WTC11 (cell line): ENCODE measurements around the gene SLC11A2. TPM values are rescaled to one million over a fixed set of nuclear protein-coding genes. Genes with fewer than 3 reads are reported as not detected.

ENCODE experiments used
- ATAC-seq: fragments of 200-7000 bp; cut with Tn5 transposase; 2 replicates; pipeline ENCODE4 v1.10.0; 2021; ENCODE audit warnings: mild to moderate bottlenecking, moderate library complexity
- CTCF ChIA-PET: fragments of 300-600 bp; sonication (Branson Sonifier 250); formaldehyde crosslinking; loops from one replicate; lab custom pipeline; 2021; ENCODE audit warnings: antibody characterized with exemption; lab: Charles Lee
- POLR2A ChIA-PET: fragments of 350-600 bp; sonication (Branson Sonifier 250); formaldehyde crosslinking; loops from one replicate; lab custom pipeline; 2021; ENCODE audit warnings: antibody characterized with exemption; lab: Charles Lee
- DNase-seq: peaks from one replicate; pipeline ENCODE4 v3.0.0; 2021; ENCODE audit warnings: low spot score
- H3K27ac Mint-ChIP-seq: 2 replicates; pipeline ENCODE4 v1.8.0; 2021; ENCODE audit warnings: mixed read lengths
- H3K27me3 Mint-ChIP-seq: 2 replicates; pipeline ENCODE4 v1.8.0; 2021; ENCODE audit warnings: low read depth, mild to moderate bottlenecking, moderate library complexity, mixed read lengths
- H3K36me3 Mint-ChIP-seq: 2 replicates; pipeline ENCODE4 v1.8.0; 2021; ENCODE audit warnings: mixed read lengths
- H3K4me1 Mint-ChIP-seq: 2 replicates; pipeline ENCODE4 v1.8.0; 2022; ENCODE audit warnings: mixed read lengths
- H3K4me3 Mint-ChIP-seq: 2 replicates; pipeline ENCODE4 v1.8.0; 2021; ENCODE audit warnings: mild to moderate bottlenecking, moderate library complexity, mixed read lengths
- H3K9me3 Mint-ChIP-seq: 2 replicates; pipeline ENCODE4 v1.8.0; 2021; ENCODE audit warnings: mixed read lengths
- ATF1 ChIP-seq: sonication (generic); formaldehyde crosslinking; IDR thresholded peaks from 2 replicates; pipeline ENCODE4 v1.8.1; 2023; ENCODE audit warnings: mild to moderate bottlenecking, moderate library complexity, missing genetic modification reagents
- FOXJ3 ChIP-seq: sonication (generic); formaldehyde crosslinking; IDR thresholded peaks from 2 replicates; pipeline ENCODE4 v1.9.0; 2021; ENCODE audit warnings: missing genetic modification reagents, mild to moderate bottlenecking, borderline replicate concordance
- NFYB ChIP-seq: sonication (generic); formaldehyde crosslinking; conservative IDR thresholded peaks from 2 replicates; pipeline ENCODE4 v1.8.0; 2022; ENCODE audit warnings: low read depth, missing genetic modification reagents
- NR2C2 ChIP-seq: sonication (generic); formaldehyde crosslinking; IDR thresholded peaks from 2 replicates; pipeline ENCODE4 v1.8.0; 2022; ENCODE audit warnings: mild to moderate bottlenecking, missing genetic modification reagents
- OVOL2 ChIP-seq: fragments of 250-450 bp; sonication (Bioruptor Pico); IDR thresholded peaks from 2 replicates; pipeline ENCODE4 v1.9.0; 2021; ENCODE audit warnings: mild to moderate bottlenecking, borderline replicate concordance
- RELA ChIP-seq: sonication (generic); formaldehyde crosslinking; IDR thresholded peaks from 2 replicates; pipeline ENCODE4 v1.8.1; 2022; ENCODE audit warnings: missing genetic modification reagents, mild to moderate bottlenecking, borderline replicate concordance
- RORB ChIP-seq: fragments of 250-450 bp; sonication (Bioruptor Pico); IDR thresholded peaks from 2 replicates; pipeline ENCODE4 v1.9.0; 2021; ENCODE audit warnings: mild to moderate bottlenecking
- TP53 ChIP-seq: sonication (generic); formaldehyde crosslinking; IDR thresholded peaks from 2 replicates; pipeline ENCODE4 v1.8.1; 2023; ENCODE audit warnings: mild to moderate bottlenecking, missing genetic modification reagents
- ZNF232 ChIP-seq: sonication (generic); formaldehyde crosslinking; IDR thresholded peaks from 2 replicates; pipeline ENCODE4 v1.8.0; 2022; ENCODE audit warnings: mild to moderate bottlenecking, missing genetic modification reagents
- total RNA-seq: library from RNA; stranded (reverse); gene quantifications from 3 replicates; pipeline ENCODE4 v1.2.3, GENCODE V29; 2021
- TF ChIP-seq, protein P1 (sequence below): sonication (generic); formaldehyde crosslinking; conservative IDR thresholded peaks from 2 replicates; pipeline ENCODE4 v1.8.1; 2022; ENCODE audit warnings: mild to moderate bottlenecking, missing genetic modification reagents
- TF ChIP-seq, protein P2 (sequence below): sonication (generic); formaldehyde crosslinking; IDR thresholded peaks from 2 replicates; pipeline ENCODE4 v1.8.1; 2023; ENCODE audit warnings: mild to moderate bottlenecking, missing genetic modification reagents, moderate library complexity
- TF ChIP-seq, protein P3 (sequence below): sonication (generic); formaldehyde crosslinking; IDR thresholded peaks from 2 replicates; pipeline ENCODE4 v1.8.1; 2022; ENCODE audit warnings: low read depth, mild to moderate bottlenecking, moderate library complexity, missing genetic modification reagents, borderline replicate concordance
- TF ChIP-seq, protein P4 (sequence below): sonication (generic); formaldehyde crosslinking; IDR thresholded peaks from 2 replicates; pipeline ENCODE4 v1.8.0; 2023; ENCODE audit warnings: missing genetic modification reagents
- TF ChIP-seq, protein P5 (sequence below): sonication (generic); formaldehyde crosslinking; IDR thresholded peaks from 2 replicates; pipeline ENCODE4 v1.8.1; 2022; ENCODE audit warnings: missing genetic modification reagents, borderline replicate concordance
- TF ChIP-seq, protein P6 (sequence below): sonication (generic); formaldehyde crosslinking; IDR thresholded peaks from 2 replicates; pipeline ENCODE4 v1.8.1; 2022; ENCODE audit warnings: mild to moderate bottlenecking, missing genetic modification reagents, moderate library complexity, borderline replicate concordance

The SLC11A2 gene
- total RNA-seq, 1 experiment from 2014 or later: 58.0 TPM

DNA sequence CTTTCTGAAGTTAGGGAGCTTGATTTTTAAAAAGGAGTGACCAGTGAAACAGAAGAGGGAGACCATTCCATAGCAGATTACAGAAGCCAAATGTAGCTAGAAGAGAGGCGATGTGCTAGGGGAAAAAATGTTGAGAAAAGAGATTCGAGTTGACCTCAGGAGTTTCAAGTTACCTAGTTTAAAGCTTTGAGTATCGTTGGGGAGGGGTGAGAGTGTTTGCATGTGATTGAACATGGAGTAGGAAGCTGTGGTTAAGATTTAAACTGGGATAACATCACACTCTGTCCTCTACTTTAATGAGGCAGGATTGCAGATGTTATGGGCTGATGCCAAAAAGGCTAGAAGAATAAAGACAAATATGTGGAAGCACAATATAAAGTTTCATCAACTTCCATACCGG is 25.6 kb upstream of the SLC11A2 start:
- TF ChIP-seq, protein P1, sequence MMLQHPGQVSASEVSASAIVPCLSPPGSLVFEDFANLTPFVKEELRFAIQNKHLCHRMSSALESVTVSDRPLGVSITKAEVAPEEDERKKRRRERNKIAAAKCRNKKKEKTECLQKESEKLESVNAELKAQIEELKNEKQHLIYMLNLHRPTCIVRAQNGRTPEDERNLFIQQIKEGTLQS (CRISPR knock-in tag): no peak
- no peak for TF ChIP-seq FOXJ3 (CRISPR knock-in tag)
- TF ChIP-seq, protein P2, sequence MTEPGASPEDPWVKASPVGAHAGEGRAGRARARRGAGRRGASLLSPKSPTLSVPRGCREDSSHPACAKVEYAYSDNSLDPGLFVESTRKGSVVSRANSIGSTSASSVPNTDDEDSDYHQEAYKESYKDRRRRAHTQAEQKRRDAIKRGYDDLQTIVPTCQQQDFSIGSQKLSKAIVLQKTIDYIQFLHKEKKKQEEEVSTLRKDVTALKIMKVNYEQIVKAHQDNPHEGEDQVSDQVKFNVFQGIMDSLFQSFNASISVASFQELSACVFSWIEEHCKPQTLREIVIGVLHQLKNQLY (CRISPR knock-in tag): no peak
- no peaks in the 10 kb centered on the region for H3K9me3 Mint-ChIP-seq
- H3K4me3 Mint-ChIP-seq: no peak overlapping the region
- no peak for ATAC-seq
- H3K36me3 Mint-ChIP-seq: peaks cover 29% of the 10 kb centered on the region
- no peak for DNase-seq
- H3K4me1 Mint-ChIP-seq: peaks cover 13% of the 10 kb centered on the region
- peaks cover 5% of the 10 kb centered on the region; the same call in 1 of the 2 replicates for H3K27me3 Mint-ChIP-seq
- ChIA-PET POLR2A (no interaction called here), CTCF (no interaction called here)
- peak overlapping the region; percentile 66 for H3K27ac Mint-ChIP-seq

DNA sequence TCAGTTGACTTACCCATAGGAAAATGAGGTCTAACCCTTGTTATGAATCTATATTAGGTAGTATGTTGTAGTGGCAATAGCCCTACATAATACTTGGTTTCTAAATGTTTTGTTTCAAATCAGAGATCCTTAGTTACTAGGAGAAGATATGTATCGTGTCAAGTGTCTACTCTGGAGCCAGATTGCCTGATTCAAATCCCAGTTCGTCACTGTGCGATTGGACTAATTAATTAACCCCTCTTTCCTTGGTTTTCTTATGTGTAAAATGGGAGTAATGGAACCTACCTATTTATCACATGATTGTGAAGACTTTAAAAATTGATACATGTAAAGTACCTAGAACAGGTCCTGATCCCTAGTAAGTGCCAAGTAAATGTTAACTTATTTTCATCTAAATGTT is 23.3 kb upstream of the SLC11A2 start:
- ChIA-PET POLR2A (no interaction called here), CTCF (no interaction called here)
- Mint-ChIP-seq H3K36me3 (peaks cover 20% of the 10 kb centered on the region), H3K4me1 (peaks cover 13% of the 10 kb centered on the region), H3K27me3 (peaks cover 5% of the 10 kb centered on the region; the same call in 1 of the 2 replicates), H3K4me3 (peak overlapping the region; percentile 92), H3K27ac (no peak overlapping the region), H3K9me3 (no peaks in the 10 kb centered on the region)
- DNase-seq (no peak), ATAC-seq (no peak)
- TF ChIP-seq, protein P3, sequence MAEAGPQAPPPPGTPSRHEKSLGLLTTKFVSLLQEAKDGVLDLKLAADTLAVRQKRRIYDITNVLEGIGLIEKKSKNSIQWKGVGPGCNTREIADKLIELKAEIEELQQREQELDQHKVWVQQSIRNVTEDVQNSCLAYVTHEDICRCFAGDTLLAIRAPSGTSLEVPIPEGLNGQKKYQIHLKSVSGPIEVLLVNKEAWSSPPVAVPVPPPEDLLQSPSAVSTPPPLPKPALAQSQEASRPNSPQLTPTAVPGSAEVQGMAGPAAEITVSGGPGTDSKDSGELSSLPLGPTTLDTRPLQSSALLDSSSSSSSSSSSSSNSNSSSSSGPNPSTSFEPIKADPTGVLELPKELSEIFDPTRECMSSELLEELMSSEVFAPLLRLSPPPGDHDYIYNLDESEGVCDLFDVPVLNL (CRISPR knock-in tag): no peak
- TF ChIP-seq, protein P4, sequence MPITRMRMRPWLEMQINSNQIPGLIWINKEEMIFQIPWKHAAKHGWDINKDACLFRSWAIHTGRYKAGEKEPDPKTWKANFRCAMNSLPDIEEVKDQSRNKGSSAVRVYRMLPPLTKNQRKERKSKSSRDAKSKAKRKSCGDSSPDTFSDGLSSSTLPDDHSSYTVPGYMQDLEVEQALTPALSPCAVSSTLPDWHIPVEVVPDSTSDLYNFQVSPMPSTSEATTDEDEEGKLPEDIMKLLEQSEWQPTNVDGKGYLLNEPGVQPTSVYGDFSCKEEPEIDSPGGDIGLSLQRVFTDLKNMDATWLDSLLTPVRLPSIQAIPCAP (CRISPR knock-in tag): no peak
- TF ChIP-seq RORB (no peak), NFYB (CRISPR knock-in tag) (no peak), RELA (CRISPR knock-in tag) (no peak)
- TF ChIP-seq, protein P5, sequence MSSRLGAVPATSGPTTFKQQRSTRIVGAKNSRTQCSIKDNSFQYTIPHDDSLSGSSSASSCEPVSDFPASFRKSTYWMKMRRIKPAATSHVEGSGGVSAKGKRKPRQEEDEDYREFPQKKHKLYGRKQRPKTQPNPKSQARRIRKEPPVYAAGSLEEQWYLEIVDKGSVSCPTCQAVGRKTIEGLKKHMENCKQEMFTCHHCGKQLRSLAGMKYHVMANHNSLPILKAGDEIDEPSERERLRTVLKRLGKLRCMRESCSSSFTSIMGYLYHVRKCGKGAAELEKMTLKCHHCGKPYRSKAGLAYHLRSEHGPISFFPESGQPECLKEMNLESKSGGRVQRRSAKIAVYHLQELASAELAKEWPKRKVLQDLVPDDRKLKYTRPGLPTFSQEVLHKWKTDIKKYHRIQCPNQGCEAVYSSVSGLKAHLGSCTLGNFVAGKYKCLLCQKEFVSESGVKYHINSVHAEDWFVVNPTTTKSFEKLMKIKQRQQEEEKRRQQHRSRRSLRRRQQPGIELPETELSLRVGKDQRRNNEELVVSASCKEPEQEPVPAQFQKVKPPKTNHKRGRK: no peak

DNA sequence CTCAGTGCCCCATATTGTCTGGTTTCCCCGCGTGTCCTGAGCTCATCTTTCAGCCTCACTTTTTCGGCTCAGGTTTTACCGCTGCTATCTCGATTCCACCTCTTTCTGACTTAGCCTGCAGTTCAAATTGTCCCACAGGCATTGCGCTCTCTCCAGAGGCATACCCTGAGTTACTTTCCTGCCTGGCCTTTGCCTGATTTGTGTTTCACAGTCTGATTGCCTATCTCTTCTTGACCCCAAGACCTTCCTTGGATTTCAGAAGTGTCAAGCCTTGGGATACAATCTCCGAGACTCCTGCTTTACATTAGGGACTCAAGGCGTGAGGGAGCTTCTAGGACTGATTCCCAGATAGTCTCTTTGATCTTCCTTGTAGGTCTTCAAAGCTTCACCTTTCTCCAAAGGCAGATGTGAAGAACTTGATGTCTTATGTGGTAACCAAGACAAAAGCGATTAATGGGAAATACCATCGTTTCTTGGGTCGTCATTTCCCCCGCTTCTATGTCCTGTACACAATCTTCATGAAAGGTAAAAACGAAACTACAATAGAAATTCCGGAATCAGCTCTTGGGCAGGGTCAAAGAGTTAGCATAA is 22.6 kb upstream of the SLC11A2 start:
- no peak for DNase-seq
- Mint-ChIP-seq H3K4me3 (peak overlapping the region; percentile 92), H3K9me3 (no peaks in the 10 kb centered on the region), H3K36me3 (peaks cover 14% of the 10 kb centered on the region), H3K4me1 (peaks cover 13% of the 10 kb centered on the region), H3K27ac (peak overlapping the region; percentile 82), H3K27me3 (peaks cover 5% of the 10 kb centered on the region; the same call in 1 of the 2 replicates)
- TF ChIP-seq TP53: no peak
- no peak for TF ChIP-seq NR2C2
- TF ChIP-seq, protein P3 (CRISPR knock-in tag): no peak
- no peak for TF ChIP-seq ATF1 (CRISPR knock-in tag)
- no peak for TF ChIP-seq ZNF232 (CRISPR knock-in tag)
- TF ChIP-seq, protein P6, sequence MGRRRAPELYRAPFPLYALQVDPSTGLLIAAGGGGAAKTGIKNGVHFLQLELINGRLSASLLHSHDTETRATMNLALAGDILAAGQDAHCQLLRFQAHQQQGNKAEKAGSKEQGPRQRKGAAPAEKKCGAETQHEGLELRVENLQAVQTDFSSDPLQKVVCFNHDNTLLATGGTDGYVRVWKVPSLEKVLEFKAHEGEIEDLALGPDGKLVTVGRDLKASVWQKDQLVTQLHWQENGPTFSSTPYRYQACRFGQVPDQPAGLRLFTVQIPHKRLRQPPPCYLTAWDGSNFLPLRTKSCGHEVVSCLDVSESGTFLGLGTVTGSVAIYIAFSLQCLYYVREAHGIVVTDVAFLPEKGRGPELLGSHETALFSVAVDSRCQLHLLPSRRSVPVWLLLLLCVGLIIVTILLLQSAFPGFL (CRISPR knock-in tag): no peak
- no peak for TF ChIP-seq OVOL2 (CRISPR knock-in tag)
- POLR2A ChIA-PET: interaction anchor here (0.5 to 0.7 kb wide), 2 partner anchors 23 to 34 kb away, joined by 3 to 4 read pairs; partner anchors contain the start of gene SLC11A2
- CTCF ChIA-PET: interaction anchor here (0.6 kb wide), 1 partner anchor 292 kb away, joined by 3 read pairs; no protein-coding TSS in a partner anchor
- ATAC-seq: no peak
